Measurements from ENCODE around the gene PARP15. TPM values are rescaled to one million over a fixed set of nuclear protein-coding genes. Genes with fewer than 3 reads are reported as not detected.

The PARP15 gene
- total and polyA plus RNA-seq, 2 donors (not counting 3 experiments of a cell fraction or from before 2014, with no cell fraction given), result 0.81 to 1.4 TPM

GRCh38 chr3:122548076-122548475, 29.4 kb upstream of the PARP15 start:
- no TSS peak for BruUV-seq (replicated peaks)
- TF ChIP-seq MYC (IDR thresholded peaks at IDR 0.05; ENCODE audit: low read depth, low read length), result no peak
- TF ChIP-seq CTCF (IDR thresholded peaks at IDR 0.05; ENCODE audit: extremely low read depth in 1 of 2, insufficient read depth in 1 of 2, low read depth in 1 of 2, low read length in 2 of 2), result no peak
- TF ChIP-seq FOS (IDR thresholded peaks at IDR 0.05; ENCODE audit: borderline replicate concordance, insufficient read depth, low read length), result no peak
- no peak for TF ChIP-seq POLR2AphosphoS5 (IDR thresholded peaks at IDR 0.05; ENCODE audit: insufficient read depth, low read depth, low read length)
- no peak for TF ChIP-seq MAX (IDR thresholded peaks at IDR 0.05; ENCODE audit: insufficient read depth, insufficient read length)
- no peak for TF ChIP-seq GATA2 (IDR thresholded peaks at IDR 0.05; ENCODE audit: insufficient read depth, insufficient read length, low read depth, low read length)
- no peak for TF ChIP-seq EZH2 (IDR thresholded peaks at IDR 0.05; ENCODE audit: borderline replicate concordance, low read depth, low read length, severe bottlenecking)
- TF ChIP-seq JUN (IDR thresholded peaks at IDR 0.05; ENCODE audit: borderline replicate concordance, insufficient read depth, insufficient read length, low read depth), result no peak
- no peak for TF ChIP-seq POLR2A (IDR thresholded peaks at IDR 0.05; ENCODE audit: low read depth, low read length)
- no peak overlapping the region for H3K27ac ChIP-seq (ENCODE audit: insufficient read depth, low read depth, low read length)
- no peaks in the 10 kb centered on the region for H3K79me2 ChIP-seq (ENCODE audit: control insufficient read depth, insufficient read depth, low read length)
- H3K4me1 ChIP-seq (ENCODE audit: control insufficient read depth, extremely low read depth, insufficient read depth, low read length), result no peaks in the 10 kb centered on the region
- no peaks in the 10 kb centered on the region for H3K36me3 ChIP-seq (ENCODE audit: control insufficient read depth in 2 of 2, extremely low read depth in 1 of 2, insufficient read depth in 2 of 2, low read length in 2 of 2)
- ChIA-PET CTCF (interaction anchor here (1.2 to 2.2 kb wide), 2 partner anchors 12 to 131 kb away, joined by 4 to 8 read pairs; no protein-coding TSS in a partner anchor), POLR2A (no interaction called here)
- DNase-seq (ENCODE audit: low read depth, low spot score), result no peak
- no peak overlapping the region for H3K4me3 ChIP-seq (replicated peaks in 1 of 3; ENCODE audit: insufficient read depth in 1 of 3, low read depth in 1 of 3, low read length in 3 of 3)
- dilution Hi-C loops (cut with MboI; ENCODE audit: extremely low pct_ligation_motif_present, low sequenced_read_pairs) (no loop called here), intact Hi-C loops (cut with micrococcal nuclease) (no loop called here)
- no peaks in the 10 kb centered on the region for H4K20me1 ChIP-seq (replicated peaks; ENCODE audit: control insufficient read depth, extremely low read depth, insufficient read depth, low read length)
- no peak overlapping the region for H3K9ac ChIP-seq (replicated peaks; ENCODE audit: extremely low read depth, insufficient read depth, low read length)
- H3K4me2 ChIP-seq (ENCODE audit: insufficient read depth, low read length), result no peak overlapping the region
- no peak for FAIRE-seq
- H3K27me3 ChIP-seq (ENCODE audit: control insufficient read depth in 2 of 2, insufficient read depth in 2 of 2, low read length in 2 of 2), result no peaks in the 10 kb centered on the region
- no peaks in the 10 kb centered on the region for H3K9me3 ChIP-seq (replicated peaks; ENCODE audit: control insufficient read depth, insufficient read depth, low read length)
- no peak overlapping the region for H2AFZ ChIP-seq (ENCODE audit: low read depth, low read length)
- H3K9me1 ChIP-seq (replicated peaks; ENCODE audit: control insufficient read depth, extremely low read depth, insufficient read depth, low read length), result no peaks in the 10 kb centered on the region

Data from endothelial cell of umbilical vein (primary cell).